Hematopoietic multipotent progenitor cell treated with erythropoietin and hydrocortisone succinate and interleukin-3 and kit ligand, for 8 days (in vitro differentiated cells): ENCODE data around the gene NT5C3B.
"Not testable (repeated sequence)": the region's sequence is repeated elsewhere in the genome, so short reads cannot be mapped to it uniquely, and the experiment has no call there.

Source experiments
- DNase-seq: peaks from one replicate; pipeline ENCODE4 v3.0.0-alpha.2; 2015

The NT5C3B gene

GRCh38 chr17:41837761-41838538 is 1.9 kb upstream of the NT5C3B start, which contains the start of gene KLHL10:
KLHL10 (plus strand) TSS chr17:41837825; CDS start chr17:41837933, 108 bp downstream.
- no peak for DNase-seq

- DNase-seq, result no peak
Observed at GRCh38 chr17:41836550-41837196, 641 bp upstream of the NT5C3B start.

- no peak for DNase-seq
Observed at GRCh38 chr17:41835214-41835799, 725 bp downstream of the NT5C3B start.

- not testable (repeated sequence) for DNase-seq
Observed at GRCh38 chr17:41829961-41830360, 6.1 kb downstream of the NT5C3B start.

- DNase-seq, result no peak
Observed at GRCh38 chr17:41825175-41825845, 10.7 kb downstream of the NT5C3B start.

GRCh38 chr17:41824086-41824485 is 11.9 kb downstream of the NT5C3B start:
- no peak for DNase-seq

- DNase-seq, result no peak
Observed at GRCh38 chr17:41823580-41823979, 12.5 kb downstream of the NT5C3B start.

GRCh38 chr17:41823141-41823524 is 12.9 kb downstream of the NT5C3B start:
- no peak for DNase-seq

- no peak for DNase-seq
Observed at GRCh38 chr17:41822216-41823140, 13.6 kb downstream of the NT5C3B start.

- DNase-seq, result no peak
Observed at GRCh38 chr17:41821776-41822175, 14.3 kb downstream of the NT5C3B start.

GRCh38 chr17:41818024-41818423 is 18.0 kb downstream of the NT5C3B start:
- DNase-seq, result no peak

GRCh38 chr17:41816637-41817320 is 19.3 kb downstream of the NT5C3B start:
- DNase-seq, result no peak

GRCh38 chr17:41814195-41814594 is 21.8 kb downstream of the NT5C3B start:
- DNase-seq, result no peak

GRCh38 chr17:41813699-41814124 is 22.3 kb downstream of the NT5C3B start:
- DNase-seq, result no peak

GRCh38 chr17:41813152-41813680 is 22.8 kb downstream of the NT5C3B start:
- no peak for DNase-seq

GRCh38 chr17:41812381-41813151 is 23.5 kb downstream of the NT5C3B start, which contains the start of gene FKBP10:
FKBP10 (plus strand) TSS chr17:41813004; CDS start chr17:41813035, 31 bp downstream.
- no peak for DNase-seq

GRCh38 chr17:41811549-41812380 is 24.3 kb downstream of the NT5C3B start, which contains the start of gene P3H4:
P3H4 (minus strand) TSS chr17:41811949; CDS start chr17:41811915, 34 bp downstream.
- peak; percentile 57 for DNase-seq

- DNase-seq, result no peak
Observed at GRCh38 chr17:41810659-41811548, 25.1 kb downstream of the NT5C3B start.
